PC-9 (cell line): ENCODE measurements around the gene EGFR.

Experiments used
- CTCF ChIP-seq: fragments of 200-600 bp; sonication (generic); conservative IDR thresholded peaks from 2 replicates; pipeline ENCODE4 v1.6.1; 2017; ENCODE audit warnings: mixed run types, antibody characterized with exemption, mild to moderate bottlenecking, moderate library complexity
- EZH2 ChIP-seq: fragments of 200-600 bp; sonication (generic); IDR thresholded peaks from 2 replicates; pipeline ENCODE4 v1.8.0; 2017; ENCODE audit warnings: antibody characterized with exemption, low read depth

- no peak for TF ChIP-seq EZH2
- TF ChIP-seq CTCF = peak; percentile 9; the same call in 1 of the 2 replicates
Observed at GRCh38 chr7:54995610-54996363, 23.0 kb upstream of the EGFR start.
